IMR-90 (cell line): Measurements from ENCODE around the gene P2RX5. TPM values are rescaled to one million over a fixed set of nuclear protein-coding genes. Genes with fewer than 3 reads are reported as not detected.

Source experiments
- ATAC-seq: fragments of 200-7000 bp; cut with Tn5 transposase; 2 replicates; pipeline ENCODE4 v1.9.1; 2020; ENCODE audit warnings: low read depth, mild to moderate bottlenecking, moderate library complexity
- BruUV-seq: library from RNA; stranded (reverse); fragments of 400-500 nt; replicated peaks from 2 replicates; lab custom pipeline; 2021; lab: Mats Ljungman, UMichigan
- CTCF ChIA-PET: fragments of 300-600 bp; formaldehyde crosslinking; extraction: SDS; loops from one replicate; lab custom pipeline; 2021; ENCODE audit warnings: antibody characterized with exemption; lab: Yijun Ruan, JAX
- POLR2A ChIA-PET: fragments of 300-600 bp; sonication (Branson Sonifier 250); formaldehyde crosslinking; loops from one replicate; lab custom pipeline; 2022; ENCODE audit warnings: antibody characterized with exemption; ENCODE audit not compliant: unreplicated experiment; lab: Charles Lee
- DNase-seq: peaks from one replicate; pipeline ENCODE4 v3.0.0; 2013
- H2AFZ ChIP-seq: replicated peaks from 2 replicates; pipeline ENCODE3; 2013; ENCODE audit warnings: low read length, mild to moderate bottlenecking; ENCODE audit not compliant: poor library complexity
- H2AK5ac ChIP-seq: 2 replicates; pipeline ENCODE4 v1.6.1; 2013; ENCODE audit warnings: low read depth, low read length, inconsistent platforms
- H2AK9ac ChIP-seq: replicated peaks from 2 replicates; pipeline ENCODE3; 2013; ENCODE audit warnings: mild to moderate bottlenecking, low read depth, low read length, moderate library complexity; ENCODE audit not compliant: poor library complexity
- H2BK120ac ChIP-seq: 2 replicates; pipeline ENCODE4 v1.6.1; 2013; ENCODE audit warnings: low read depth, low read length, inconsistent platforms
- H2BK15ac ChIP-seq: 3 replicates; pipeline ENCODE4 v1.6.1; 2013; ENCODE audit warnings: low read depth, low read length, inconsistent platforms
- H2BK20ac ChIP-seq: 2 replicates; pipeline ENCODE4 v1.6.1; 2013; ENCODE audit warnings: low read depth, mild to moderate bottlenecking, inconsistent platforms, low read length, moderate library complexity
- H2BK5ac ChIP-seq: 2 replicates; pipeline ENCODE4 v1.6.1; 2013; ENCODE audit warnings: mild to moderate bottlenecking, low read depth, low read length, inconsistent platforms; ENCODE audit not compliant: poor library complexity, severe bottlenecking
- H3K14ac ChIP-seq: replicated peaks from 2 replicates; pipeline ENCODE4 v1.6.1; 2013; ENCODE audit warnings: low read depth, low read length, inconsistent platforms
- H3K18ac ChIP-seq: 2 replicates; pipeline ENCODE4 v1.6.1; 2013; ENCODE audit warnings: low read depth, low read length, control low read depth
- H3K23ac ChIP-seq: 2 replicates; pipeline ENCODE4 v1.6.1; 2013; ENCODE audit warnings: low read depth, low read length, inconsistent platforms
- H3K27ac ChIP-seq: 2 replicates; pipeline ENCODE4 v1.5.1; 2013; ENCODE audit warnings: mild to moderate bottlenecking, control low read depth, low read length; ENCODE audit not compliant: insufficient read depth
- H3K27me3 ChIP-seq: 2 replicates; pipeline ENCODE4 v1.6.1; 2013; ENCODE audit warnings: low read length; ENCODE audit not compliant: control insufficient read depth, insufficient read depth
- H3K36me3 ChIP-seq: 2 replicates; pipeline ENCODE4 v1.6.1; 2013; ENCODE audit warnings: low read length, mixed read lengths; ENCODE audit not compliant: control insufficient read depth, insufficient read depth
- H3K4ac ChIP-seq: 2 replicates; pipeline ENCODE4 v1.6.1; 2013; ENCODE audit warnings: low read depth, low read length, inconsistent platforms
- H3K4me1 ChIP-seq: 2 replicates; pipeline ENCODE4 v1.6.1; 2013; ENCODE audit warnings: low read length, mixed read lengths; ENCODE audit not compliant: control insufficient read depth, insufficient read depth
- H3K4me2 ChIP-seq: 2 replicates; pipeline ENCODE4 v1.6.1; 2013; ENCODE audit warnings: low read depth, mild to moderate bottlenecking, control low read depth, low read length, moderate library complexity
- H3K4me3 ChIP-seq: 2 replicates; pipeline ENCODE4 v1.5.1; 2013; ENCODE audit warnings: low read depth, mild to moderate bottlenecking, control low read depth, low read length, moderate library complexity; ENCODE audit not compliant: insufficient read depth
- H3K56ac ChIP-seq: 2 replicates; pipeline ENCODE4 v1.6.1; 2013; ENCODE audit warnings: low read length, inconsistent platforms; ENCODE audit not compliant: insufficient read depth; ENCODE audit errors: extremely low read depth
- H3K79me1 ChIP-seq, 2 experiments: 2 replicates each; pipeline ENCODE4 v1.6.1; 2013; ENCODE audit warnings: low read length in 2 of 2, inconsistent platforms in 1 of 2, low read depth in 1 of 2
- H3K9ac ChIP-seq: 2 replicates; pipeline ENCODE4 v1.6.1; 2013; ENCODE audit warnings: low read depth, low read length, control low read depth
- H3K9me1 ChIP-seq: 2 replicates; pipeline ENCODE4 v1.6.1; 2013; ENCODE audit warnings: low read length, inconsistent platforms; ENCODE audit not compliant: insufficient read depth
- H3K9me3 ChIP-seq: 2 replicates; pipeline ENCODE4 v1.6.1; 2013; ENCODE audit warnings: low read length; ENCODE audit not compliant: control insufficient read depth, insufficient read depth
- H4K20me1 ChIP-seq: 2 replicates; pipeline ENCODE4 v1.6.1; 2013; ENCODE audit warnings: low read length, inconsistent platforms; ENCODE audit not compliant: insufficient read depth
- H4K5ac ChIP-seq: 2 replicates; pipeline ENCODE4 v1.6.1; 2013; ENCODE audit warnings: mild to moderate bottlenecking, low read depth, low read length, control low read depth
- H4K8ac ChIP-seq, 2 experiments: 2 replicates each; pipeline ENCODE4 v1.6.1; 2013; ENCODE audit warnings: low read depth in 2 of 2, low read length in 2 of 2, control low read depth in 1 of 2, inconsistent platforms in 1 of 2
- H4K91ac ChIP-seq: 2 replicates; pipeline ENCODE4 v1.6.1; 2013; ENCODE audit warnings: low read depth, low read length, inconsistent platforms; ENCODE audit not compliant: insufficient read depth
- BHLHE40 ChIP-seq: fragments of 150-350 bp; IDR thresholded peaks from 2 replicates; pipeline ENCODE4 v1.6.1; 2016; ENCODE audit warnings: mild to moderate bottlenecking, low read depth, low read length
- CEBPB ChIP-seq: IDR thresholded peaks from 2 replicates; pipeline ENCODE4 v1.6.1; 2012; ENCODE audit warnings: low read depth, low read length, improper control_type of control experiment
- CHD1 ChIP-seq: IDR thresholded peaks from 2 replicates; pipeline ENCODE4 v1.6.1; 2012; ENCODE audit warnings: low read depth, low read length, improper control_type of control experiment
- MXI1 ChIP-seq: IDR thresholded peaks from 2 replicates; pipeline ENCODE4 v1.6.1; 2012; ENCODE audit warnings: low read depth, mild to moderate bottlenecking, low read length, moderate library complexity, borderline replicate concordance
- RAD21 ChIP-seq: IDR thresholded peaks from 2 replicates; pipeline ENCODE4 v1.6.1; 2012; ENCODE audit warnings: low read length, improper control_type of control experiment
- RCOR1 ChIP-seq: IDR thresholded peaks from 2 replicates; pipeline ENCODE4 v1.6.1; 2012; ENCODE audit warnings: mild to moderate bottlenecking, low read length, improper control_type of control experiment; ENCODE audit not compliant: insufficient replicate concordance
- RFX5 ChIP-seq: IDR thresholded peaks from 2 replicates; pipeline ENCODE4 v1.8.0; 2012; ENCODE audit warnings: low read depth, mild to moderate bottlenecking, low read length, moderate library complexity
- WGBS, 2 experiments: methylation state at CpG; one replicate each; pipeline versions ENCODE4 v1.1.5 to v1.1.7; 2013; ENCODE audit warnings: missing lambda C conversion rate in 2 of 2; ENCODE audit not compliant: insufficient read length in 1 of 2; ENCODE audit errors: extremely low coverage in 2 of 2; 5-methylcytosine and 5-hydroxymethylcytosine counted together
- dilution Hi-C: fragments of 300-500 bp; cut with HindIII; formaldehyde crosslinking; loops from one replicate; pipeline ENCODE4 v1.14.3; 2018; ENCODE audit warnings: low sequenced_read_pairs; ENCODE audit not compliant: unreplicated experiment
- in situ Hi-C: fragments of 300-500 bp; cut with MboI; formaldehyde crosslinking; loops from 3 replicates; pipeline ENCODE4 v1.14.3; 2019; ENCODE audit warnings: low sequenced_read_pairs, inconsistent platforms, mixed read lengths
- intact Hi-C: fragments of 100-400 bp; cut with micrococcal nuclease; formaldehyde crosslinking; loops from 2 replicates; pipeline ENCODE4 v1.10.0; 2022
- polyA plus RNA-seq, 3 experiments: library from polyadenylated mRNA; depleted of rRNA; stranded (reverse); fragments of >200 nt; gene quantifications; 2 replicates each; pipeline ENCODE4 v1.2.3, GENCODE V29; 2012; ENCODE audit warnings: low replicate concordance in 1 of 3
- total RNA-seq: library from RNA; depleted of rRNA; stranded (reverse); fragments of >200 nt; gene quantifications from 2 replicates; pipeline ENCODE4 v1.2.3, GENCODE V29; 2012
- TF ChIP-seq, protein P1 (sequence below): conservative IDR thresholded peaks from 2 replicates; pipeline ENCODE4 v1.5.1; 2012; ENCODE audit warnings: mild to moderate bottlenecking, low read depth, low read length, improper control_type of control experiment
- TF ChIP-seq, protein P2 (sequence below): fragments of 150-350 bp; IDR thresholded peaks from 2 replicates; pipeline ENCODE4 v1.6.1; 2016; ENCODE audit warnings: low read depth, mild to moderate bottlenecking, low read length, moderate library complexity, borderline replicate concordance
- TF ChIP-seq, protein P3 (sequence below): fragments of 150-350 bp; IDR thresholded peaks from 2 replicates; pipeline ENCODE4 v1.6.1; 2017; ENCODE audit warnings: mild to moderate bottlenecking, antibody characterized with exemption, low read length, low read depth

Gene P2RX5
- total and polyA plus RNA-seq, 2 of the 4 experiments (the other 2 are of a cell fraction), result 1.8 to 3.7 TPM

DNA sequence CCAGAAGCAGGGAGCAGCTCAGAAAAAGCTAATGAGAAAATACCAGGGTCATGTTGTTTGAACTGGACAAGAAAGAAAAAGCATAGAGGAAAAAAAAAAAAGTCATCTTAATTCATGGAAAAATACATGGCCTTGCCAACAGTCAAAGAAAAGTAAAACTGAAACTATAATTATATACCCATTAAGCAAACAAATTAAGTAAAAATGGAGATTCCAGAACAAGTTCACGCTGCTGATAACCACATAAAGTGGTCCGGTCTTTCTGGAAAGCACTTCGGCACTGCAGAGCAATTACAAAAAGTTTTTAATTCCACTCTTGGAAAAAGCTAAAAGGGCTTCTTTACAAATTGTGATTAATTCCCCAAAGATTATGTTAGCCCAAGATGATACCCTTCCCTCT is 12.4 kb upstream of the P2RX5 start:
- H3K18ac ChIP-seq, result no peak overlapping the region
- H3K4me2 ChIP-seq, result no peak overlapping the region
- no peak overlapping the region for H2BK20ac ChIP-seq
- H2AFZ ChIP-seq, result no peak overlapping the region
- no TSS peak for BruUV-seq
- no peaks in the 10 kb centered on the region for H3K9me3 ChIP-seq
- ATAC-seq, result no peak
- intact Hi-C loops, result no loop called here
- peaks cover 11% of the 10 kb centered on the region for H3K36me3 ChIP-seq
- H3K4ac ChIP-seq, result no peak overlapping the region
- H3K79me1 ChIP-seq, result no peaks in the 10 kb centered on the region
- H3K27ac ChIP-seq, result no peak overlapping the region
- no peak overlapping the region for H3K14ac ChIP-seq
- TF ChIP-seq CEBPB, result no peak
- TF ChIP-seq BHLHE40, result no peak
- TF ChIP-seq, protein P1, sequence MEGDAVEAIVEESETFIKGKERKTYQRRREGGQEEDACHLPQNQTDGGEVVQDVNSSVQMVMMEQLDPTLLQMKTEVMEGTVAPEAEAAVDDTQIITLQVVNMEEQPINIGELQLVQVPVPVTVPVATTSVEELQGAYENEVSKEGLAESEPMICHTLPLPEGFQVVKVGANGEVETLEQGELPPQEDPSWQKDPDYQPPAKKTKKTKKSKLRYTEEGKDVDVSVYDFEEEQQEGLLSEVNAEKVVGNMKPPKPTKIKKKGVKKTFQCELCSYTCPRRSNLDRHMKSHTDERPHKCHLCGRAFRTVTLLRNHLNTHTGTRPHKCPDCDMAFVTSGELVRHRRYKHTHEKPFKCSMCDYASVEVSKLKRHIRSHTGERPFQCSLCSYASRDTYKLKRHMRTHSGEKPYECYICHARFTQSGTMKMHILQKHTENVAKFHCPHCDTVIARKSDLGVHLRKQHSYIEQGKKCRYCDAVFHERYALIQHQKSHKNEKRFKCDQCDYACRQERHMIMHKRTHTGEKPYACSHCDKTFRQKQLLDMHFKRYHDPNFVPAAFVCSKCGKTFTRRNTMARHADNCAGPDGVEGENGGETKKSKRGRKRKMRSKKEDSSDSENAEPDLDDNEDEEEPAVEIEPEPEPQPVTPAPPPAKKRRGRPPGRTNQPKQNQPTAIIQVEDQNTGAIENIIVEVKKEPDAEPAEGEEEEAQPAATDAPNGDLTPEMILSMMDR, result no peak
- TF ChIP-seq CHD1, result no peak
- TF ChIP-seq, protein P2, sequence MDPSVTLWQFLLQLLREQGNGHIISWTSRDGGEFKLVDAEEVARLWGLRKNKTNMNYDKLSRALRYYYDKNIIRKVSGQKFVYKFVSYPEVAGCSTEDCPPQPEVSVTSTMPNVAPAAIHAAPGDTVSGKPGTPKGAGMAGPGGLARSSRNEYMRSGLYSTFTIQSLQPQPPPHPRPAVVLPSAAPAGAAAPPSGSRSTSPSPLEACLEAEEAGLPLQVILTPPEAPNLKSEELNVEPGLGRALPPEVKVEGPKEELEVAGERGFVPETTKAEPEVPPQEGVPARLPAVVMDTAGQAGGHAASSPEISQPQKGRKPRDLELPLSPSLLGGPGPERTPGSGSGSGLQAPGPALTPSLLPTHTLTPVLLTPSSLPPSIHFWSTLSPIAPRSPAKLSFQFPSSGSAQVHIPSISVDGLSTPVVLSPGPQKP, result no peak
- no peak for TF ChIP-seq RCOR1
- TF ChIP-seq MXI1, result no peak
- TF ChIP-seq RFX5, result no peak
- TF ChIP-seq, protein P3, sequence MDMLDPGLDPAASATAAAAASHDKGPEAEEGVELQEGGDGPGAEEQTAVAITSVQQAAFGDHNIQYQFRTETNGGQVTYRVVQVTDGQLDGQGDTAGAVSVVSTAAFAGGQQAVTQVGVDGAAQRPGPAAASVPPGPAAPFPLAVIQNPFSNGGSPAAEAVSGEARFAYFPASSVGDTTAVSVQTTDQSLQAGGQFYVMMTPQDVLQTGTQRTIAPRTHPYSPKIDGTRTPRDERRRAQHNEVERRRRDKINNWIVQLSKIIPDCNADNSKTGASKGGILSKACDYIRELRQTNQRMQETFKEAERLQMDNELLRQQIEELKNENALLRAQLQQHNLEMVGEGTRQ, result no peak
- no peak for TF ChIP-seq RAD21
- ChIA-PET POLR2A (no interaction called here), CTCF (interaction anchor here (0.6 kb wide), 1 partner anchor 79 kb away, joined by 7 read pairs; no protein-coding TSS in a partner anchor)
- H3K56ac ChIP-seq, result no peak overlapping the region
- H3K9me1 ChIP-seq, result no peaks in the 10 kb centered on the region; the same call in 1 of the 2 replicates
- no peak overlapping the region for H2AK9ac ChIP-seq
- no peak overlapping the region for H2BK5ac ChIP-seq
- no peak for DNase-seq
- no peak overlapping the region for H4K8ac ChIP-seq
- no peak overlapping the region for H2AK5ac ChIP-seq
- no CpG with 5 or more reads among the region's 3 CpGs for WGBS, 2 experiments
- no peak overlapping the region for H3K9ac ChIP-seq
- no peak overlapping the region for H3K4me3 ChIP-seq
- H4K20me1 ChIP-seq, result no peaks in the 10 kb centered on the region
- H4K91ac ChIP-seq, result no peak overlapping the region
- in situ Hi-C loops, result no loop called here
- H3K27me3 ChIP-seq, result no peaks in the 10 kb centered on the region
- no peak overlapping the region for H3K23ac ChIP-seq
- H2BK120ac ChIP-seq, result no peak overlapping the region
- dilution Hi-C loops, result no loop called here
- H2BK15ac ChIP-seq, result no peak overlapping the region
- peaks cover 2% of the 10 kb centered on the region; the same call in 1 of the 2 replicates for H3K4me1 ChIP-seq
- H4K5ac ChIP-seq, result no peak overlapping the region
